ENCODE measurements around the gene SCMH1. TPM values are rescaled to one million over a fixed set of nuclear protein-coding genes. Genes with fewer than 3 reads are reported as not detected.

Gene SCMH1
- total and polyA plus RNA-seq, 2 of the 4 experiments (the other 2 are of a cell fraction), result 9.0 to 19.4 TPM

- Histone ChIP-seq H2AFZ (replicated peaks; ENCODE audit: low read length, poor library complexity) (no peak overlapping the region), H3K14ac (replicated peaks; ENCODE audit: low read depth, low read length) (no peak overlapping the region), H3K4ac (ENCODE audit: low read depth, low read length) (no peak overlapping the region), H3K23ac (ENCODE audit: low read depth, low read length) (no peak overlapping the region), H2AK5ac (ENCODE audit: low read depth, low read length) (no peak overlapping the region), H4K91ac (ENCODE audit: insufficient read depth, low read depth, low read length) (no peak overlapping the region), H3K9me1 (ENCODE audit: insufficient read depth, low read length) (peaks cover 8% of the 10 kb centered on the region; the same call in 1 of the 2 replicates), H3K4me2 (ENCODE audit: low read depth, low read length) (no peak overlapping the region), H2BK15ac (ENCODE audit: low read depth, low read length) (no peak overlapping the region), H3K9ac (ENCODE audit: low read depth, low read length) (no peak overlapping the region), H3K56ac (ENCODE audit: extremely low read depth, insufficient read depth, low read length) (no peak overlapping the region), H3K27ac (ENCODE audit: insufficient read depth, low read length) (no peak overlapping the region), H4K8ac (ENCODE audit: low read depth in 2 of 2, low read length in 2 of 2) (no peak overlapping the region), H4K5ac (ENCODE audit: low read depth, low read length) (no peak overlapping the region), H3K36me3 (ENCODE audit: control insufficient read depth, insufficient read depth, low read length) (peaks cover 50% of the 10 kb centered on the region), H4K20me1 (ENCODE audit: insufficient read depth, low read length) (peaks cover 3% of the 10 kb centered on the region; the same call in 1 of the 2 replicates), H3K79me1 (ENCODE audit: low read depth in 1 of 2, low read length in 2 of 2) (peaks cover 24 to 80% of the 10 kb centered on the region in 2 experiments), H2BK20ac (ENCODE audit: low read depth, low read length) (no peak overlapping the region), H3K4me1 (ENCODE audit: control insufficient read depth, insufficient read depth, low read length) (peaks cover 4% of the 10 kb centered on the region), H3K18ac (ENCODE audit: low read depth, low read length) (no peak overlapping the region), H3K27me3 (ENCODE audit: control insufficient read depth, insufficient read depth, low read length) (no peaks in the 10 kb centered on the region), H2AK9ac (replicated peaks; ENCODE audit: low read depth, low read length, poor library complexity) (no peak overlapping the region), H2BK5ac (ENCODE audit: low read depth, low read length, poor library complexity, severe bottlenecking) (no peak overlapping the region), H3K9me3 (ENCODE audit: control insufficient read depth, insufficient read depth, low read length) (no peaks in the 10 kb centered on the region), H3K4me3 (ENCODE audit: insufficient read depth, low read depth, low read length) (no peak overlapping the region), H2BK120ac (ENCODE audit: low read depth, low read length) (no peak overlapping the region)
- DNase-seq, result no peak
- POLR2A ChIA-PET (ENCODE audit: unreplicated experiment), result no interaction called here
- ATAC-seq (ENCODE audit: low read depth), result no peak
- 86% methylated on average over 1 of the region's 1 CpG; no CpG with 5 or more reads in 1 of the 2 experiments for WGBS, 2 experiments (ENCODE audit: extremely low coverage in 2 of 2, insufficient read length in 1 of 2)
- dilution Hi-C loops (cut with HindIII; ENCODE audit: low sequenced_read_pairs, unreplicated experiment), result no loop called here
- intact Hi-C loops (cut with micrococcal nuclease), result no loop called here
- CTCF ChIA-PET, result no interaction called here
- in situ Hi-C loops (cut with MboI; ENCODE audit: low sequenced_read_pairs), result no loop called here
- no TSS peak for BruUV-seq (replicated peaks)
- TF ChIP-seq CHD1 (IDR thresholded peaks at IDR 0.05; ENCODE audit: low read depth, low read length) (no peak), CEBPB (IDR thresholded peaks at IDR 0.05; ENCODE audit: low read depth, low read length) (no peak), NFE2L2 (IDR thresholded peaks at IDR 0.05; ENCODE audit: low read depth, low read length) (no peak), MXI1 (IDR thresholded peaks at IDR 0.05; ENCODE audit: borderline replicate concordance, low read depth, low read length) (no peak), MAZ (IDR thresholded peaks at IDR 0.05; ENCODE audit: borderline replicate concordance, low read depth, low read length) (no peak), MAFK (IDR thresholded peaks at IDR 0.05; ENCODE audit: low read depth, low read length) (no peak)
- TF ChIP-seq, protein P1, sequence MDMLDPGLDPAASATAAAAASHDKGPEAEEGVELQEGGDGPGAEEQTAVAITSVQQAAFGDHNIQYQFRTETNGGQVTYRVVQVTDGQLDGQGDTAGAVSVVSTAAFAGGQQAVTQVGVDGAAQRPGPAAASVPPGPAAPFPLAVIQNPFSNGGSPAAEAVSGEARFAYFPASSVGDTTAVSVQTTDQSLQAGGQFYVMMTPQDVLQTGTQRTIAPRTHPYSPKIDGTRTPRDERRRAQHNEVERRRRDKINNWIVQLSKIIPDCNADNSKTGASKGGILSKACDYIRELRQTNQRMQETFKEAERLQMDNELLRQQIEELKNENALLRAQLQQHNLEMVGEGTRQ (IDR thresholded peaks at IDR 0.05; ENCODE audit: low read depth, low read length), result no peak
Observed at GRCh38 chr1:41010345-41010744, 231.8 kb downstream of the SCMH1 start.

All from IMR-90 (cell line).